GM18498 (cell line): ENCODE results near the gene CSAD.
"Not testable (repeated sequence)": the region's sequence is repeated elsewhere in the genome, so short reads cannot be mapped to it uniquely, and the experiment has no call there.

Experiments used
- ATAC-seq: cut with Tn5 transposase; IDR thresholded peaks from one replicate; pipeline ENCODE4 v1.9.1; 2021; ENCODE audit warnings: mild to moderate bottlenecking, moderate library complexity; ENCODE audit not compliant: unreplicated experiment

Gene CSAD

GRCh38 chr12:53218551-53219291 lies 38.0 kb upstream of the CSAD start:
- no peak for ATAC-seq

GRCh38 chr12:53217931-53218307 lies 37.2 kb upstream of the CSAD start:
- no peak for ATAC-seq

- no peak for ATAC-seq
Measured at GRCh38 chr12:53217051-53217930, 36.6 kb upstream of the CSAD start.

GRCh38 chr12:53215497-53215896 lies 34.8 kb upstream of the CSAD start:
- no peak for ATAC-seq

GRCh38 chr12:53214687-53215455 lies 34.1 kb upstream of the CSAD start:
- no peak for ATAC-seq

- ATAC-seq: no peak
Measured at GRCh38 chr12:53214221-53214620, 33.5 kb upstream of the CSAD start.

- ATAC-seq: no peak
Measured at GRCh38 chr12:53213348-53213747, 32.6 kb upstream of the CSAD start.

- ATAC-seq: no peak
Measured at GRCh38 chr12:53212931-53213330, 32.2 kb upstream of the CSAD start.

GRCh38 chr12:53211476-53212381 lies 31.0 kb upstream of the CSAD start:
- ATAC-seq: no peak

- ATAC-seq: no peak
Measured at GRCh38 chr12:53210843-53211242, 30.1 kb upstream of the CSAD start.

GRCh38 chr12:53208877-53209463 lies 28.2 kb upstream of the CSAD start:
- peak; percentile 51 for ATAC-seq

GRCh38 chr12:53208435-53208834 lies 27.7 kb upstream of the CSAD start:
- no peak for ATAC-seq

GRCh38 chr12:53207042-53207441 lies 26.3 kb upstream of the CSAD start, which contains the start of gene ITGB7:
TSS of gene ITGB7 (minus strand) at chr12:53207251. CDS start at chr12:53200443, 6,808 bp downstream.
- ATAC-seq: no peak

- ATAC-seq: peak; percentile 56
Measured at GRCh38 chr12:53205747-53206419, 25.2 kb upstream of the CSAD start.

- no peak for ATAC-seq
Measured at GRCh38 chr12:53204351-53204750, 23.6 kb upstream of the CSAD start.

GRCh38 chr12:53202316-53202715 lies 21.6 kb upstream of the CSAD start:
- ATAC-seq: not testable (repeated sequence)

- ATAC-seq: no peak
Measured at GRCh38 chr12:53201639-53202038, 20.9 kb upstream of the CSAD start.

- no peak for ATAC-seq
Measured at GRCh38 chr12:53201177-53201541, 20.4 kb upstream of the CSAD start.

- ATAC-seq: peak; percentile 61
Measured at GRCh38 chr12:53200458-53201176, 19.9 kb upstream of the CSAD start.
